ENCODE data around the gene TSSK3. TPM values are rescaled to one million over a fixed set of nuclear protein-coding genes. Genes with fewer than 3 reads are reported as not detected.
A peak's percentile ranks its signal among the peaks of the same experiment; 100 is the strongest.

Gene TSSK3
- 1 to 10 TPM in 1 of 4 donors, not detected in 3; 1.8 TPM for total RNA-seq

DNA sequence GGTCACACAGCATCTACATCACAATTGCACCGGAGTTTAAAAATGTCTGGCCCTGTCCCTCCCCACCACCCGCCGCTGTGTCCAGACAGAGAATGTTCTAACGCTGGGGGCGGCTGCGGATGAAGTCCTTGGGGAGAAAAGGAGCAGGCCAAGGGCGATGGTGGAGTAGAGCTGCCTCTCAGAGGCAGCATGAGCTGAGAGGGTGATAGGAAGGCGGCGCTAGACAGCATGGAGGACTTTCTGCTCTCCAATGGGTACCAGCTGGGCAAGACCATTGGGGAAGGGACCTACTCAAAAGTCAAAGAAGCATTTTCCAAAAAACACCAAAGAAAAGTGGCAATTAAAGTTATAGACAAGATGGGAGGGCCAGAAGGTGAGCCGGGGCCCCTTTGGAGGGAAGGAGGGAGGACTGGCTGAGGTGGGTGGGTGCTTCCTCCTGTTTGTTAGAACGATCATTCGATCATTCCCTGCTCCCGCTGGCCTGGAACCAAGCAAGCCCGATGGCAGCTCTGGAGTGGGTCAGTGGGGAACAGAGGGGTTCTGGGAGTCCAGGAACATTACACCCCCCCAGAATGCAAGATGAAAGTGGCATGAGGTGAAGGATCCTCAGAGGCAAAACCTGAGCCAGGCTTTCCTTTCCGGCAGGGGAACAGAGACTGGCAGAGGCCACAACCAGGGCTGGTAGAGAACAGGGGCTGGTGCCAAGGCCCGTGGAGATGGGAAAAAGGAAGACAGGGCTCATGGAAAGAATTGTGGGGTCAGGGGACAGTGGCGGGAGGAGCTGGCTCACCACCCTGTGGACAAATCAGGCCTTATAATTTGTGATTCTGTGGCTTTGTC is at the start of gene TSSK3, which contains the start of gene FAM229A:
TSSK3 (plus strand) TSS at position 66 of the 840 bp plus-strand sequence; CDS start at position 229, 163 bp downstream.
FAM229A (minus strand) TSS at position 12 of the 840 bp plus-strand sequence. CDS start 394 bp downstream, outside the sequence.
- H3K27ac ChIP-seq = no peak within 1 kb of the TSS
- TF ChIP-seq POLR2A (IDR thresholded peaks at IDR 0.05) = no peak
- TF ChIP-seq, protein P1, sequence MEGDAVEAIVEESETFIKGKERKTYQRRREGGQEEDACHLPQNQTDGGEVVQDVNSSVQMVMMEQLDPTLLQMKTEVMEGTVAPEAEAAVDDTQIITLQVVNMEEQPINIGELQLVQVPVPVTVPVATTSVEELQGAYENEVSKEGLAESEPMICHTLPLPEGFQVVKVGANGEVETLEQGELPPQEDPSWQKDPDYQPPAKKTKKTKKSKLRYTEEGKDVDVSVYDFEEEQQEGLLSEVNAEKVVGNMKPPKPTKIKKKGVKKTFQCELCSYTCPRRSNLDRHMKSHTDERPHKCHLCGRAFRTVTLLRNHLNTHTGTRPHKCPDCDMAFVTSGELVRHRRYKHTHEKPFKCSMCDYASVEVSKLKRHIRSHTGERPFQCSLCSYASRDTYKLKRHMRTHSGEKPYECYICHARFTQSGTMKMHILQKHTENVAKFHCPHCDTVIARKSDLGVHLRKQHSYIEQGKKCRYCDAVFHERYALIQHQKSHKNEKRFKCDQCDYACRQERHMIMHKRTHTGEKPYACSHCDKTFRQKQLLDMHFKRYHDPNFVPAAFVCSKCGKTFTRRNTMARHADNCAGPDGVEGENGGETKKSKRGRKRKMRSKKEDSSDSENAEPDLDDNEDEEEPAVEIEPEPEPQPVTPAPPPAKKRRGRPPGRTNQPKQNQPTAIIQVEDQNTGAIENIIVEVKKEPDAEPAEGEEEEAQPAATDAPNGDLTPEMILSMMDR (IDR thresholded peaks at IDR 0.05 in 4 of 5, conservative IDR thresholded peaks at IDR 0.05 in 1 of 5) = peak in 1 of 5 experiments; percentile 1
- H3K27me3 ChIP-seq = no peaks in the 10 kb centered on the region
- peaks cover 0 to 44% of the 10 kb centered on the region in 2 donors for H3K36me3 ChIP-seq
- ATAC-seq = no peak
- peak within 1 kb of the TSS; percentile 41 to 54 (median 49) for H3K4me3 ChIP-seq
- intact Hi-C loops (cut with DNase I; ENCODE audit: low total_unique reads) = loop anchor here (1.0 kb wide), 1 partner anchor 27 kb away; no protein-coding TSS in a partner anchor
- in situ Hi-C loops (cut with MboI; ENCODE audit: low sequenced_read_pairs in 4 of 4) = no loop called here
- H3K4me1 ChIP-seq = peaks cover 12% of the 10 kb centered on the region in 2 donors
- DNase-seq = no peak
- no peaks in the 10 kb centered on the region for H3K9me3 ChIP-seq

DNA sequence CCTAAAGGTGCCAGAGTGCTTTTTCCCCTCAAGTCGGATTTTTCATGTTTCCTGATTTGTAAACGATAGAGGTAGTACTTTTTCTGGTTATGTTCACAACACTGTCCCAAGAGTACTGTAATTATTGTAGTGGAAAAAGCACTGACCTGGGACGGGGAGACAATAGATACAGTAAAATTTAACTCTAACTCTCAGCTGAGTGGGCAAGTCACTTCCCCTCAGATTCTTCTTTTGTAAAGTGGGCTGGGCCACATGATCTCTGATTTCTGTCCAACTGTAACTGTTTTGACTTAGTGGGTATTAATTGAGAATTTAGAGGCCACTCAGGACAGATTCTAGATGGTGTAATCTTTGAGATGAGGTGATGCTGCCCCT is 45.4 kb upstream of the TSSK3 start:
- in situ Hi-C loops (cut with MboI; ENCODE audit: low sequenced_read_pairs in 4 of 4) = no loop called here
- H3K36me3 ChIP-seq = peaks cover 0 to 16% of the 10 kb centered on the region in 2 donors
- H3K27me3 ChIP-seq = no peaks in the 10 kb centered on the region
- H3K9me3 ChIP-seq = no peaks in the 10 kb centered on the region
- no peak for TF ChIP-seq POLR2A (IDR thresholded peaks at IDR 0.05)
- TF ChIP-seq, protein P1 (IDR thresholded peaks at IDR 0.05 in 4 of 5, conservative IDR thresholded peaks at IDR 0.05 in 1 of 5) = no peak
- ATAC-seq (no peak), DNase-seq (no peak)
- H3K27ac ChIP-seq = no peak overlapping the region
- no peaks in the 10 kb centered on the region for H3K4me1 ChIP-seq
- no peak overlapping the region for H3K4me3 ChIP-seq
- intact Hi-C loops (cut with DNase I; ENCODE audit: low total_unique reads) = loop anchor here (2.0 kb wide), 1 partner anchor 102 kb away; no protein-coding TSS in a partner anchor

- Histone ChIP-seq H3K27ac (no peak overlapping the region), H3K9me3 (no peaks in the 10 kb centered on the region), H3K36me3 (peaks cover 0 to 16% of the 10 kb centered on the region in 2 donors), H3K4me3 (no peak overlapping the region), H3K4me1 (no peaks in the 10 kb centered on the region), H3K27me3 (no peaks in the 10 kb centered on the region)
- no peak for DNase-seq
- ATAC-seq = no peak
- intact Hi-C loops (cut with DNase I; ENCODE audit: low total_unique reads) = no loop called here
- in situ Hi-C loops (cut with MboI; ENCODE audit: low sequenced_read_pairs in 4 of 4) = no loop called here
- TF ChIP-seq, protein P1 (IDR thresholded peaks at IDR 0.05 in 4 of 5, conservative IDR thresholded peaks at IDR 0.05 in 1 of 5) = no peak
- TF ChIP-seq POLR2A (IDR thresholded peaks at IDR 0.05) = no peak
Measured at GRCh38 chr1:32318127-32318869, 44.0 kb upstream of the TSSK3 start.

- Histone ChIP-seq H3K9me3 (no peaks in the 10 kb centered on the region), H3K4me1 (no peaks in the 10 kb centered on the region), H3K36me3 (peaks cover 0 to 32% of the 10 kb centered on the region in 2 donors), H3K4me3 (no peak overlapping the region), H3K27me3 (no peaks in the 10 kb centered on the region), H3K27ac (no peak overlapping the region)
- intact Hi-C loops (cut with DNase I; ENCODE audit: low total_unique reads) = no loop called here
- TF ChIP-seq POLR2A (IDR thresholded peaks at IDR 0.05) = no peak
- TF ChIP-seq, protein P1 (IDR thresholded peaks at IDR 0.05 in 4 of 5, conservative IDR thresholded peaks at IDR 0.05 in 1 of 5) = no peak
- DNase-seq (no peak), ATAC-seq (no peak)
- in situ Hi-C loops (cut with MboI; ENCODE audit: low sequenced_read_pairs in 4 of 4) = no loop called here
Measured at GRCh38 chr1:32321712-32322291, 40.5 kb upstream of the TSSK3 start.

Data from gastrocnemius medialis (tissue), 4 donors.